OCI-LY7 (cell line): Measurements from ENCODE around the gene NFKBIB.

Experiments
- EZH2phosphoT487 ChIP-seq: fragments of 200-600 bp; sonication (generic); IDR thresholded peaks from 2 replicates; pipeline ENCODE4 v1.6.1; 2018; ENCODE audit warnings: low read depth, borderline replicate concordance, mild to moderate bottlenecking, mixed run types, antibody characterized with exemption, low read length, moderate library complexity, mixed read lengths
- TF ChIP-seq, protein P1 (sequence below): fragments of 200-600 bp; sonication (generic); conservative IDR thresholded peaks from 2 replicates; pipeline ENCODE4 v1.5.1; 2014; ENCODE audit warnings: mild to moderate bottlenecking, antibody characterized with exemption, low read length, moderate library complexity, mixed read lengths

DNA sequence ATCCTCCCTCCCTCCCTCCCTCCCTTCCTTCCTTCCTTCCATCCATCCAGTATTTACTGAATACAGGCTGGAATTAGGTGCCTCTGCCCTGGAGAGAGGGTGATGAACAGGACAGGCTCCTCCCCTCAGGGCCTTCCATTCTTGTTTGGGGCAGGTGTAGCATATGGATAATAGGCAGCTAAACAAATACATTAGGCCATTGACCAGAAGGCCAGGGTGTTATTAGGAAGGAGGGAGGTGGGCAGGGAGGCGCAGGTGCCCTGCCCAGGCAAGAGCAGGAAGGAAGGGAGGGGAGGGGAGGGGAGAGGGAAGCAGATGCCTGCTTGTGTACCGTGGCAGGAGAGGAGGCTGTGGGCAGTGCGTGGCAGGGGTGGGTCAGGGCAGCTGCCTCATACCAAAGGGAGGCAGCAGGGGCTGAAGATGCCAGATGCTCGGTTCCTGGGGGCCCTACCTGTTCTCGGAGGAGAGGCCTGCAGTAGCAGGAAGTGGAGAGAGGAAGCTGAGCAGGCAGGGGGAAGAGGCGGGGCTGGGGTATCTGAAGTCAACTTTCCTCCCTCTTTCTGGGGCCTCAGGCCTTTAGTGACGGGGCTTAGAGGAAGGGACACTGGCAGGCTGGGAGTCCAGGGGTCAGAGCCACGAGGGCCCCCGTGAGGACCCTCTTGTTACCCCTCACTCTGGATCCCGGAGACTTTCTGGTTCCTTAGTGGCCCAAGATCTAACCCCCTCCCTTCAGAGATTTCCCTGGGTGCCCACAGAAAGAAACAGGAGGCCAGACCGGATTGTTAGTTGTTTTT is 21.8 kb upstream of the NFKBIB start, which contains the start of gene RINL:
- TF ChIP-seq EZH2phosphoT487 = no peak
- TF ChIP-seq, protein P1, sequence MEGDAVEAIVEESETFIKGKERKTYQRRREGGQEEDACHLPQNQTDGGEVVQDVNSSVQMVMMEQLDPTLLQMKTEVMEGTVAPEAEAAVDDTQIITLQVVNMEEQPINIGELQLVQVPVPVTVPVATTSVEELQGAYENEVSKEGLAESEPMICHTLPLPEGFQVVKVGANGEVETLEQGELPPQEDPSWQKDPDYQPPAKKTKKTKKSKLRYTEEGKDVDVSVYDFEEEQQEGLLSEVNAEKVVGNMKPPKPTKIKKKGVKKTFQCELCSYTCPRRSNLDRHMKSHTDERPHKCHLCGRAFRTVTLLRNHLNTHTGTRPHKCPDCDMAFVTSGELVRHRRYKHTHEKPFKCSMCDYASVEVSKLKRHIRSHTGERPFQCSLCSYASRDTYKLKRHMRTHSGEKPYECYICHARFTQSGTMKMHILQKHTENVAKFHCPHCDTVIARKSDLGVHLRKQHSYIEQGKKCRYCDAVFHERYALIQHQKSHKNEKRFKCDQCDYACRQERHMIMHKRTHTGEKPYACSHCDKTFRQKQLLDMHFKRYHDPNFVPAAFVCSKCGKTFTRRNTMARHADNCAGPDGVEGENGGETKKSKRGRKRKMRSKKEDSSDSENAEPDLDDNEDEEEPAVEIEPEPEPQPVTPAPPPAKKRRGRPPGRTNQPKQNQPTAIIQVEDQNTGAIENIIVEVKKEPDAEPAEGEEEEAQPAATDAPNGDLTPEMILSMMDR = no peak
